SU-DHL-6 (cell line): ENCODE data around the gene USP7.
"Not testable (repeated sequence)": the region's sequence is repeated elsewhere in the genome, so short reads cannot be mapped to it uniquely, and the experiment has no call there.

Experiments
- H2AFZ ChIP-seq: fragments of 200-600 bp; sonication (generic); 2 replicates; pipeline ENCODE4 v1.6.1; 2014; ENCODE audit warnings: low read depth, mild to moderate bottlenecking, moderate library complexity, mixed read lengths, antibody characterized with exemption, low read length; ENCODE audit not compliant: severe bottlenecking
- H3F3A ChIP-seq: fragments of 200-600 bp; shearing (Covaris generic); 2 replicates; pipeline ENCODE4 v1.6.0; 2016; ENCODE audit warnings: antibody characterized with exemption, mild to moderate bottlenecking; ENCODE audit not compliant: insufficient read depth
- H3K27ac ChIP-seq: fragments of 200-600 bp; sonication (generic); 2 replicates; pipeline ENCODE4 v1.5.1; 2016; ENCODE audit warnings: low read depth, mild to moderate bottlenecking, low read length, moderate library complexity, mixed read lengths
- H3K27me3 ChIP-seq: fragments of 200-600 bp; sonication (generic), shearing (Covaris generic); 2 replicates; pipeline ENCODE4 v1.6.0; 2014; ENCODE audit warnings: mild to moderate bottlenecking, low read length
- H3K36me3 ChIP-seq: fragments of 200-600 bp; sonication (generic); 2 replicates; pipeline ENCODE4 v1.6.1; 2014; ENCODE audit warnings: mild to moderate bottlenecking, low read length, mixed read lengths
- H3K4me2 ChIP-seq: fragments of 300-600, 200-600 bp; shearing (Covaris generic), sonication (generic); 2 replicates; pipeline ENCODE4 v1.6.0; 2014; ENCODE audit warnings: low read length, low read depth, mild to moderate bottlenecking; ENCODE audit not compliant: poor library complexity, severe bottlenecking
- H3K4me3 ChIP-seq: fragments of 200-600 bp; sonication (generic); 2 replicates; pipeline ENCODE4 v1.5.1; 2014; ENCODE audit warnings: antibody characterized with exemption, low read length, mild to moderate bottlenecking, mixed read lengths; ENCODE audit not compliant: insufficient read depth, poor library complexity, severe bottlenecking
- H3K79me2 ChIP-seq: fragments of 200-600 bp; sonication (generic); 2 replicates; pipeline ENCODE4 v1.6.1; 2014; ENCODE audit warnings: mild to moderate bottlenecking, low read length, moderate library complexity; ENCODE audit not compliant: insufficient read depth
- H3K9ac ChIP-seq: fragments of 200-600 bp; sonication (generic); 2 replicates; pipeline ENCODE4 v1.7.0; 2014; ENCODE audit warnings: mild to moderate bottlenecking, low read length
- H3K9me2 ChIP-seq: fragments of 200-600 bp; sonication (generic); replicated peaks from 2 replicates; pipeline ENCODE4 v1.6.1; 2014; ENCODE audit warnings: low read length; ENCODE audit not compliant: insufficient read depth
- H3K9me3 ChIP-seq: fragments of 200-600 bp; sonication (generic); 2 replicates; pipeline ENCODE4 v1.6.1; 2014; ENCODE audit warnings: low read length, mixed read lengths; ENCODE audit not compliant: insufficient read depth
- H4K20me1 ChIP-seq: fragments of 200-600 bp; sonication (generic); 2 replicates; pipeline ENCODE4 v1.6.1; 2014; ENCODE audit warnings: low read depth, mild to moderate bottlenecking, antibody characterized with exemption, low read length, moderate library complexity, mixed read lengths
- EZH2phosphoT487 ChIP-seq: fragments of 200-600 bp; sonication (generic), shearing (Covaris generic); conservative IDR thresholded peaks from 2 replicates; pipeline ENCODE4 v1.6.1; 2018; ENCODE audit warnings: mild to moderate bottlenecking, antibody characterized with exemption, low read length, moderate library complexity, mixed read lengths
- TF ChIP-seq, protein P1 (sequence below): fragments of 200-600 bp; sonication (generic); IDR thresholded peaks from one replicate; pipeline ENCODE4 v1.5.1; 2017; ENCODE audit warnings: antibody characterized with exemption, mild to moderate bottlenecking, low read length, moderate library complexity; ENCODE audit not compliant: insufficient read depth, poor library complexity, severe bottlenecking

Gene USP7

DNA sequence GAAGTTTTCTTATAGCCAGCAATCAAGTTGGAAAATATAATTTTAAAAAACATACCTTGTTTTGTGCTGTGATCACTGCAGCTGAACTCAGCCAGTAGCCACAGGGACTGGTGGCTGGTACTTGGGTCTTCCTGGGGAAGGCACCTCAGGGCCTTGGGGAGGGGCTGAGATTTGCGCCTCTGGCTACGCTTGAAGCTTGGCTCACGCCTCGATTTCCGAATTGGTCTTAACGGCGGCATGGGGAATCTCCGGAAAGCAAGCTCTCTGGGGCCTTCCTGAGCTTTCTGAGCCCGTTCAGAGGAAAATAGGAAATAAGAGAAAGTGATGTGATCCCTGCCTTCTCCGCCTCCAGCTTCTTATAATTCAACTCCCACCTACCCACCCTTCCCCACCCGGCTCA is 11.3 kb upstream of the USP7 start:
- no peak overlapping the region for H3K4me3 ChIP-seq
- H3K4me2 ChIP-seq, result no peak overlapping the region
- no peak overlapping the region for H3K27ac ChIP-seq
- no peaks in the 10 kb centered on the region for H3K79me2 ChIP-seq
- no peaks in the 10 kb centered on the region for H3F3A ChIP-seq
- no peak for TF ChIP-seq EZH2phosphoT487
- TF ChIP-seq, protein P1, sequence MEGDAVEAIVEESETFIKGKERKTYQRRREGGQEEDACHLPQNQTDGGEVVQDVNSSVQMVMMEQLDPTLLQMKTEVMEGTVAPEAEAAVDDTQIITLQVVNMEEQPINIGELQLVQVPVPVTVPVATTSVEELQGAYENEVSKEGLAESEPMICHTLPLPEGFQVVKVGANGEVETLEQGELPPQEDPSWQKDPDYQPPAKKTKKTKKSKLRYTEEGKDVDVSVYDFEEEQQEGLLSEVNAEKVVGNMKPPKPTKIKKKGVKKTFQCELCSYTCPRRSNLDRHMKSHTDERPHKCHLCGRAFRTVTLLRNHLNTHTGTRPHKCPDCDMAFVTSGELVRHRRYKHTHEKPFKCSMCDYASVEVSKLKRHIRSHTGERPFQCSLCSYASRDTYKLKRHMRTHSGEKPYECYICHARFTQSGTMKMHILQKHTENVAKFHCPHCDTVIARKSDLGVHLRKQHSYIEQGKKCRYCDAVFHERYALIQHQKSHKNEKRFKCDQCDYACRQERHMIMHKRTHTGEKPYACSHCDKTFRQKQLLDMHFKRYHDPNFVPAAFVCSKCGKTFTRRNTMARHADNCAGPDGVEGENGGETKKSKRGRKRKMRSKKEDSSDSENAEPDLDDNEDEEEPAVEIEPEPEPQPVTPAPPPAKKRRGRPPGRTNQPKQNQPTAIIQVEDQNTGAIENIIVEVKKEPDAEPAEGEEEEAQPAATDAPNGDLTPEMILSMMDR, result no peak
- H3K9me2 ChIP-seq, result no peaks in the 10 kb centered on the region
- no peaks in the 10 kb centered on the region for H3K36me3 ChIP-seq
- no peaks in the 10 kb centered on the region for H3K27me3 ChIP-seq
- H4K20me1 ChIP-seq, result no peaks in the 10 kb centered on the region
- H3K9me3 ChIP-seq, result no peaks in the 10 kb centered on the region
- no peak overlapping the region for H2AFZ ChIP-seq
- H3K9ac ChIP-seq, result no peak overlapping the region

DNA sequence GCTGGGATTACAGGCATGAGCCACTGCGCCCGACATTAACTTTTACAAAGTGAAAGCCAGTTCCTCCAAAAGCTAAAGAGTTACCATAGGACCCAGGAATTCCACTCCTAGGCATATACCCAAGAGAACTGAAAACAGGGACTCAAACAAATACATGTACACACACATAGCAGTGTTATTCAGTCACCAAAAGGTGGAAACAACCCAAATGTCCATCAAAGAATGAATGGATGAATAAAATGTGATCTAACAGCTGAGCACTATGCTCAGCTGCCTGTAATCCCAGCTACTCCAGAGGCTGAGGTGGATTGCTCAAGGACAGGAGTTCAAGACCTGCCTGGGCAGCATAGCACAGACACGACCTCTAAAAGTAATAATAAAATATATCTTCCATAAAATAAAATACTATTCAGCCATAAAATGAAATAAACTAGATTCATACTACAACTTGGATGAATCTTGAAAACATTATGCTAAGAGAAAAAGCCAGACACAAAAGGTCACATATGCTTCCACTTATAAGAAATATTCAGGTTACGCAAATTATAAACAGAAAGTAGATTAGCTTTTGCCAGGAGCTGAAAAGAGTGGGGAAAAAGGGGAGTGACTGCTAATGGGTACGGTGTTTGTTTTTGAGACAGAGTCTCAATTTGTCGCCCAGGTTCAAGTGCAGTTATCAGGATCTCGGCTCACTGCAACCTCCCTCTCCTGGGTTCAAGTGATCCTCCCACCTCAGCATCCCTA is 9.3 kb upstream of the USP7 start:
- no peaks in the 10 kb centered on the region for H3K9me2 ChIP-seq
- no peaks in the 10 kb centered on the region for H3K36me3 ChIP-seq
- H3F3A ChIP-seq, result no peaks in the 10 kb centered on the region
- no peaks in the 10 kb centered on the region for H3K79me2 ChIP-seq
- H3K27me3 ChIP-seq, result no peaks in the 10 kb centered on the region
- no peaks in the 10 kb centered on the region for H3K9me3 ChIP-seq
- no peaks in the 10 kb centered on the region for H4K20me1 ChIP-seq
- H3K4me2 ChIP-seq, result no peak overlapping the region
- H3K9ac ChIP-seq, result no peak overlapping the region
- no peak overlapping the region for H3K27ac ChIP-seq
- no peak overlapping the region for H3K4me3 ChIP-seq
- no peak overlapping the region for H2AFZ ChIP-seq
- TF ChIP-seq, protein P1, result no peak
- no peak for TF ChIP-seq EZH2phosphoT487

DNA sequence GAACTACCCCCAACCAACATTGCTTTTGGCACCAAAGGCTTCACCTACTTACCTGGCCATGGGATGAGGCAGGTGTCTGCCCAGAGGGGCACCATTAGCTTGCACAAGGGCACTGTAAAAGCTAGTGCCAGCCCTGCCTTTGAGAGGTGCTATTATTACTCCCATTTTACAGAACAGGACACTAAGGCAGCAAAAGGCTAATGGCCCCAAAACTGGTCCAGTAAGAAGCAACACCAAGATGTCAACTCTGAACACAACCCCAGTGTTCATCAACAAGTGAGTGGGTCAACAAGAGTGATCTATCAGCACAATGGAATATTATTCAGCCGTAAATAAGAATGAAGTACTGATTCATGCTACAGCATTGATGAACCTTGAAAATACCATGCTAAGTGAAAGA is 7.7 kb upstream of the USP7 start:
- Histone ChIP-seq H3F3A (no peaks in the 10 kb centered on the region), H3K9me3 (no peaks in the 10 kb centered on the region), H3K79me2 (no peaks in the 10 kb centered on the region), H2AFZ (no peak overlapping the region), H3K27me3 (no peaks in the 10 kb centered on the region), H3K4me2 (no peak overlapping the region), H3K27ac (no peak overlapping the region), H3K9ac (no peak overlapping the region), H3K4me3 (no peak overlapping the region), H4K20me1 (no peaks in the 10 kb centered on the region), H3K36me3 (no peaks in the 10 kb centered on the region), H3K9me2 (no peaks in the 10 kb centered on the region)
- no peak for TF ChIP-seq EZH2phosphoT487
- TF ChIP-seq, protein P1, result no peak

DNA sequence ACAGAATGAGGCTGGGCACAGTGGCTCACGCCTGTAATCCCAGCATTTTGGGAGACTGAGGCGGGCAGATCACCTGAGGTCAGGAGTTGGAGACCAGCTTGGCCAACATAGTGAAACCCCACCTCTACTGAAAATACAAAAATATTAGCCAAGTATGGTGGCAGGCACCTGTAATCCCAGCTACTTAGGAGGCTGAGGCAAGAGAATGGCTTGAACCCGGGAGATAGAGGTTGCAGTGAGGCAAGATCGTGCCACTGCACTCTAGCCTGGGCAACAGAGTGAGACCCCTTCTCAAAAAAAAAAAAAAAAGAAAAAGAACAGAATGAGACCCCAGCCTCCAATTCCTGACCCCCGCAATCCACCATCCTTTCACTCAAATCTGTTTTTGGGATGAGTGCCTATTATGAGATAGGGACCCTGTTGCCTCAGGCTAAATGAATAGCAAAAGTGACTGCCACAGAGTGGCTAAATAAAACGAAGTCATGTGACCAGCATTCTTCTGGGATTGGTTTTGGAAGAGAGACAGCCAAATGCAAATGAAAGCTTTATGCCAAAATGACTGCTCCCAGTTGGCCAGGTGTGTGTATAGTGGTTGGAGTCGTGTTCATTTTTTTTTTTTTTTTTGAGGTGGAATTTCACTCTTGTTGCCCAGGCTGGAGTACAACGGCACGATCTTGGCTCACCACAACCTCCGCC is 5.6 kb upstream of the USP7 start:
- H3K9me2 ChIP-seq, H3K4me3 ChIP-seq, H3K27me3 ChIP-seq, H3K9me3 ChIP-seq, H3K27ac ChIP-seq, H3F3A ChIP-seq, H4K20me1 ChIP-seq, H3K36me3 ChIP-seq, H2AFZ ChIP-seq, H3K9ac ChIP-seq, H3K79me2 ChIP-seq, H3K4me2 ChIP-seq: not testable (repeated sequence)

DNA sequence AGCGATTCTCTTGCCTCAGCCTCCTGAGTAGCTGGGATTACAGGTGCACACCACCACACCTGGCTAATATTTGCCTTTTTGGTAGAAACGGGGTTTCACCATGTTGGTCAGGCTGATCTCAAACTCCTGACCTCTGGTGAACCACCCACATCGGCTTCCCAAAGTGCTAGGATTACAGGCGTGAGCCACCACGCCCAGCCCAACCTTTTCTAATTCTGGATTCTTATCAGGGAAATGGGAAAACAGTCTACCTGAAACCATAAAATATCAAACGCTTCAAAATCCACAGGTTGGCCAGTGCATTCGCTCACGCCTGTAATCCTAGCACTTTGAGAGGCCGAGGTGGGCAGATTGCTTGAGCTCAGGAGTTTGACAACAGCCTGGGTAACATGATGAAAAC is 4.3 kb upstream of the USP7 start:
- H3K79me2 ChIP-seq, H2AFZ ChIP-seq, H3F3A ChIP-seq, H3K27ac ChIP-seq, H3K9me2 ChIP-seq, H4K20me1 ChIP-seq, H3K27me3 ChIP-seq, H3K9me3 ChIP-seq, H3K4me3 ChIP-seq, H3K4me2 ChIP-seq, H3K36me3 ChIP-seq, H3K9ac ChIP-seq: not testable (repeated sequence)
